WTC11 (cell line): ENCODE data around the gene MIA. TPM values are rescaled to one million over a fixed set of nuclear protein-coding genes. Genes with fewer than 3 reads are reported as not detected.

Source experiments
- ATAC-seq: fragments of 200-7000 bp; cut with Tn5 transposase; 2 replicates; pipeline ENCODE4 v1.10.0; 2021; ENCODE audit warnings: mild to moderate bottlenecking, moderate library complexity
- CTCF ChIA-PET: fragments of 300-600 bp; sonication (Branson Sonifier 250); formaldehyde crosslinking; loops from one replicate; lab custom pipeline; 2021; ENCODE audit warnings: antibody characterized with exemption; lab: Charles Lee
- POLR2A ChIA-PET: fragments of 350-600 bp; sonication (Branson Sonifier 250); formaldehyde crosslinking; loops from one replicate; lab custom pipeline; 2021; ENCODE audit warnings: antibody characterized with exemption; lab: Charles Lee
- DNase-seq: peaks from one replicate; pipeline ENCODE4 v3.0.0; 2021; ENCODE audit warnings: low spot score
- H3K27ac Mint-ChIP-seq: 2 replicates; pipeline ENCODE4 v1.8.0; 2021; ENCODE audit warnings: mixed read lengths
- H3K27me3 Mint-ChIP-seq: 2 replicates; pipeline ENCODE4 v1.8.0; 2021; ENCODE audit warnings: low read depth, mild to moderate bottlenecking, moderate library complexity, mixed read lengths
- H3K36me3 Mint-ChIP-seq: 2 replicates; pipeline ENCODE4 v1.8.0; 2021; ENCODE audit warnings: mixed read lengths
- H3K4me1 Mint-ChIP-seq: 2 replicates; pipeline ENCODE4 v1.8.0; 2022; ENCODE audit warnings: mixed read lengths
- H3K4me3 Mint-ChIP-seq: 2 replicates; pipeline ENCODE4 v1.8.0; 2021; ENCODE audit warnings: mild to moderate bottlenecking, moderate library complexity, mixed read lengths
- H3K9me3 Mint-ChIP-seq: 2 replicates; pipeline ENCODE4 v1.8.0; 2021; ENCODE audit warnings: mixed read lengths
- EMX1 ChIP-seq: fragments of 250-450 bp; sonication (Bioruptor Pico); IDR thresholded peaks from 2 replicates; pipeline ENCODE4 v1.8.0; 2021; ENCODE audit warnings: mild to moderate bottlenecking
- ETV6 ChIP-seq: sonication (generic); formaldehyde crosslinking; IDR thresholded peaks from 2 replicates; pipeline ENCODE4 v1.8.1; 2022; ENCODE audit warnings: mild to moderate bottlenecking, missing genetic modification reagents
- GABPB1 ChIP-seq: sonication (generic); formaldehyde crosslinking; IDR thresholded peaks from 2 replicates; pipeline ENCODE4 v1.8.1; 2023; ENCODE audit warnings: mild to moderate bottlenecking, missing genetic modification reagents
- HMGA2 ChIP-seq: fragments of 250-450 bp; sonication (Bioruptor Pico); IDR thresholded peaks from 2 replicates; pipeline ENCODE4 v1.4.0; 2021; ENCODE audit warnings: mild to moderate bottlenecking, moderate library complexity
- JAZF1 ChIP-seq: fragments of 250-450 bp; sonication (Bioruptor Pico); IDR thresholded peaks from 2 replicates; pipeline ENCODE4 v1.9.0; 2021; ENCODE audit warnings: moderate library complexity, mild to moderate bottlenecking, inconsistent platforms
- SMAD3 ChIP-seq: sonication (generic); formaldehyde crosslinking; IDR thresholded peaks from 2 replicates; pipeline ENCODE4 v1.8.0; 2022; ENCODE audit warnings: missing genetic modification reagents, mild to moderate bottlenecking, borderline replicate concordance
- STAT6 ChIP-seq: sonication (generic); formaldehyde crosslinking; conservative IDR thresholded peaks from 2 replicates; pipeline ENCODE4 v1.8.1; 2023; ENCODE audit warnings: mild to moderate bottlenecking, low read depth, missing genetic modification reagents, moderate library complexity
- TEAD4 ChIP-seq: sonication (generic); formaldehyde crosslinking; IDR thresholded peaks from 2 replicates; pipeline ENCODE4 v1.8.0; 2022; ENCODE audit warnings: mild to moderate bottlenecking, missing genetic modification reagents
- ZNF121 ChIP-seq: sonication (generic); formaldehyde crosslinking; IDR thresholded peaks from 2 replicates; pipeline ENCODE4 v1.8.0; 2023; ENCODE audit warnings: missing genetic modification reagents
- ZNF263 ChIP-seq: sonication (generic); formaldehyde crosslinking; IDR thresholded peaks from 2 replicates; pipeline ENCODE4 v1.8.1; 2022; ENCODE audit warnings: low read depth, mild to moderate bottlenecking, moderate library complexity, missing genetic modification reagents
- total RNA-seq: library from RNA; stranded (reverse); gene quantifications from 3 replicates; pipeline ENCODE4 v1.2.3, GENCODE V29; 2021
- TF ChIP-seq, protein P1 (sequence below): fragments of 250-450 bp; sonication (Bioruptor Pico); IDR thresholded peaks from 2 replicates; pipeline ENCODE4 v1.9.0; 2021; ENCODE audit warnings: mild to moderate bottlenecking
- TF ChIP-seq, protein P2 (sequence below): sonication (generic); formaldehyde crosslinking; IDR thresholded peaks from 2 replicates; pipeline ENCODE4 v1.8.0; 2022; ENCODE audit warnings: mild to moderate bottlenecking, missing genetic modification reagents
- TF ChIP-seq, protein P3 (sequence below): sonication (generic); formaldehyde crosslinking; IDR thresholded peaks from 2 replicates; pipeline ENCODE4 v1.8.1; 2023; ENCODE audit warnings: mild to moderate bottlenecking, missing genetic modification reagents
- TF ChIP-seq, protein P4 (sequence below): sonication (generic); formaldehyde crosslinking; IDR thresholded peaks from 2 replicates; pipeline ENCODE4 v1.8.1; 2023; ENCODE audit warnings: mild to moderate bottlenecking, moderate library complexity, missing genetic modification reagents

MIA gene
- total RNA-seq, 1 experiment from 2014 or later: not detected

DNA sequence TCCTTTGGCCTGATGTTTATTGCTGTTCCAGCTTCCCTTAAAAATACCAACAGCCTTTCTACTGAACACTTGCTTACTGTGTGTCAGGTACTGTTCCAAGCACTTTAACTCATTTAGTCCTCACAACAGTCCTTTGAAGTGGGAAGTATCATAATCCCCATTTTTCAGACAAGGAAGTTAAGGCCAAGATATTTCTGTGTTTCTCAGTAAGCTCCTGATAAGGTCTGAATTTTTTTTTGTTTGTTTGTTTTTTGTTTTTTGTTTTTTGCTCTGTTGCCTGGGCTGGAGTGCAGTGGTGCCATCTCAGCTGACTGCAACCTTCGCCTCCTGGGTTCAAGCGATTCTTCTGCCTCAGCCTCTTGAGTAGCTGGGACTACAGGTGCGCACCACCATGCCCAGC is 16.8 kb upstream of the MIA start (continued):
- TF ChIP-seq, protein P1, sequence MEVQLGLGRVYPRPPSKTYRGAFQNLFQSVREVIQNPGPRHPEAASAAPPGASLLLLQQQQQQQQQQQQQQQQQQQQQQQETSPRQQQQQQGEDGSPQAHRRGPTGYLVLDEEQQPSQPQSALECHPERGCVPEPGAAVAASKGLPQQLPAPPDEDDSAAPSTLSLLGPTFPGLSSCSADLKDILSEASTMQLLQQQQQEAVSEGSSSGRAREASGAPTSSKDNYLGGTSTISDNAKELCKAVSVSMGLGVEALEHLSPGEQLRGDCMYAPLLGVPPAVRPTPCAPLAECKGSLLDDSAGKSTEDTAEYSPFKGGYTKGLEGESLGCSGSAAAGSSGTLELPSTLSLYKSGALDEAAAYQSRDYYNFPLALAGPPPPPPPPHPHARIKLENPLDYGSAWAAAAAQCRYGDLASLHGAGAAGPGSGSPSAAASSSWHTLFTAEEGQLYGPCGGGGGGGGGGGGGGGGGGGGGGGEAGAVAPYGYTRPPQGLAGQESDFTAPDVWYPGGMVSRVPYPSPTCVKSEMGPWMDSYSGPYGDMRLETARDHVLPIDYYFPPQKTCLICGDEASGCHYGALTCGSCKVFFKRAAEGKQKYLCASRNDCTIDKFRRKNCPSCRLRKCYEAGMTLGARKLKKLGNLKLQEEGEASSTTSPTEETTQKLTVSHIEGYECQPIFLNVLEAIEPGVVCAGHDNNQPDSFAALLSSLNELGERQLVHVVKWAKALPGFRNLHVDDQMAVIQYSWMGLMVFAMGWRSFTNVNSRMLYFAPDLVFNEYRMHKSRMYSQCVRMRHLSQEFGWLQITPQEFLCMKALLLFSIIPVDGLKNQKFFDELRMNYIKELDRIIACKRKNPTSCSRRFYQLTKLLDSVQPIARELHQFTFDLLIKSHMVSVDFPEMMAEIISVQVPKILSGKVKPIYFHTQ (CRISPR knock-in tag): no peak

DNA sequence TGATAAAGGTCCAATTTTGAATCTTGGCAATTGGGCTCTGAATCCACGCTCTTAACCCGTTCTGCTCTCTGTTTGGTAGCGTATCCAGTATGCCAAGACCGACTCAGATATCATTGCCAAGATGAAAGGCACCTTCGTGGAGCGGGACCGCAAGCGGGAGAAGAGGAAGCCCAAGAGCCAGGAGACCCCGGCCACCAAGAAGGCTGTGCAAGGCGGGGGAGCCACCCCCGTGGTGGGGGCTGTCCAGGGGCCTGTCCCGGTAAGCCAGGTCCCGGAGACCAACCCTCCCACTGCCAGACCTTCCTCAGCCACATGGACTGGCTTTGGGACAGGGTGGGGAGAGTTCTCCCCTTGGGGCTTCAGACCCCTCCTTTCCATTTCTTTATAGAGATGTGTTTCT is 16.0 kb upstream of the MIA start:
- Mint-ChIP-seq H3K27ac (no peak overlapping the region), H3K36me3 (peaks cover 88% of the 10 kb centered on the region), H3K4me3 (no peak overlapping the region), H3K4me1 (peaks cover 15% of the 10 kb centered on the region), H3K9me3 (no peaks in the 10 kb centered on the region), H3K27me3 (no peaks in the 10 kb centered on the region)
- TF ChIP-seq HMGA2 (no peak), SMAD3 (CRISPR knock-in tag) (no peak), ZNF263 (CRISPR knock-in tag) (no peak), STAT6 (CRISPR knock-in tag) (no peak), ETV6 (CRISPR knock-in tag) (no peak), EMX1 (CRISPR knock-in tag) (no peak), ZNF121 (no peak), TEAD4 (CRISPR knock-in tag) (no peak), GABPB1 (CRISPR knock-in tag) (no peak), JAZF1 (CRISPR knock-in tag) (no peak)
- TF ChIP-seq, protein P2, sequence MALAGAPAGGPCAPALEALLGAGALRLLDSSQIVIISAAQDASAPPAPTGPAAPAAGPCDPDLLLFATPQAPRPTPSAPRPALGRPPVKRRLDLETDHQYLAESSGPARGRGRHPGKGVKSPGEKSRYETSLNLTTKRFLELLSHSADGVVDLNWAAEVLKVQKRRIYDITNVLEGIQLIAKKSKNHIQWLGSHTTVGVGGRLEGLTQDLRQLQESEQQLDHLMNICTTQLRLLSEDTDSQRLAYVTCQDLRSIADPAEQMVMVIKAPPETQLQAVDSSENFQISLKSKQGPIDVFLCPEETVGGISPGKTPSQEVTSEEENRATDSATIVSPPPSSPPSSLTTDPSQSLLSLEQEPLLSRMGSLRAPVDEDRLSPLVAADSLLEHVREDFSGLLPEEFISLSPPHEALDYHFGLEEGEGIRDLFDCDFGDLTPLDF (CRISPR knock-in tag): no peak
- TF ChIP-seq, protein P3, sequence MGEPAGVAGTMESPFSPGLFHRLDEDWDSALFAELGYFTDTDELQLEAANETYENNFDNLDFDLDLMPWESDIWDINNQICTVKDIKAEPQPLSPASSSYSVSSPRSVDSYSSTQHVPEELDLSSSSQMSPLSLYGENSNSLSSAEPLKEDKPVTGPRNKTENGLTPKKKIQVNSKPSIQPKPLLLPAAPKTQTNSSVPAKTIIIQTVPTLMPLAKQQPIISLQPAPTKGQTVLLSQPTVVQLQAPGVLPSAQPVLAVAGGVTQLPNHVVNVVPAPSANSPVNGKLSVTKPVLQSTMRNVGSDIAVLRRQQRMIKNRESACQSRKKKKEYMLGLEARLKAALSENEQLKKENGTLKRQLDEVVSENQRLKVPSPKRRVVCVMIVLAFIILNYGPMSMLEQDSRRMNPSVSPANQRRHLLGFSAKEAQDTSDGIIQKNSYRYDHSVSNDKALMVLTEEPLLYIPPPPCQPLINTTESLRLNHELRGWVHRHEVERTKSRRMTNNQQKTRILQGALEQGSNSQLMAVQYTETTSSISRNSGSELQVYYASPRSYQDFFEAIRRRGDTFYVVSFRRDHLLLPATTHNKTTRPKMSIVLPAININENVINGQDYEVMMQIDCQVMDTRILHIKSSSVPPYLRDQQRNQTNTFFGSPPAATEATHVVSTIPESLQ (CRISPR knock-in tag): no peak
- TF ChIP-seq, protein P4, sequence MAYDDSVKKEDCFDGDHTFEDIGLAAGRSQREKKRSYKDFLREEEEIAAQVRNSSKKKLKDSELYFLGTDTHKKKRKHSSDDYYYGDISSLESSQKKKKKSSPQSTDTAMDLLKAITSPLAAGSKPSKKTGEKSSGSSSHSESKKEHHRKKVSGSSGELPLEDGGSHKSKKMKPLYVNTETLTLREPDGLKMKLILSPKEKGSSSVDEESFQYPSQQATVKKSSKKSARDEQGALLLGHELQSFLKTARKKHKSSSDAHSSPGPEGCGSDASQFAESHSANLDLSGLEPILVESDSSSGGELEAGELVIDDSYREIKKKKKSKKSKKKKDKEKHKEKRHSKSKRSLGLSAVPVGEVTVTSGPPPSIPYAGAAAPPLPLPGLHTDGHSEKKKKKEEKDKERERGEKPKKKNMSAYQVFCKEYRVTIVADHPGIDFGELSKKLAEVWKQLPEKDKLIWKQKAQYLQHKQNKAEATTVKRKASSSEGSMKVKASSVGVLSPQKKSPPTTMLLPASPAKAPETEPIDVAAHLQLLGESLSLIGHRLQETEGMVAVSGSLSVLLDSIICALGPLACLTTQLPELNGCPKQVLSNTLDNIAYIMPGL (CRISPR knock-in tag): no peak
- DNase-seq: no peak
- CTCF ChIA-PET: interaction anchor here (0.6 kb wide), 1 partner anchor 342 kb away, joined by 3 read pairs; no protein-coding TSS in a partner anchor
- POLR2A ChIA-PET: no interaction called here
- ATAC-seq: no peak
